CD14-positive monocyte (primary cell): Measurements from ENCODE around the gene LIN9. TPM values are rescaled to one million over a fixed set of nuclear protein-coding genes. Genes with fewer than 3 reads are reported as not detected.

Experiments
- polyA plus RNA-seq, 3 donors: library from polyadenylated mRNA; depleted of rRNA in 1 of 3; unstranded in 2 of 3; stranded (reverse) in 1 of 3; fragments of 300-500 nt in 2 of 3; fragments of >200 nt in 1 of 3; fragmentation: Illumina TruSeq in 2 of 3; gene quantifications; 1 replicate in 2 of 3; 2 replicates in 1 of 3; pipeline ENCODE4 v1.2.3, GENCODE V29; 2012 to 2021

Gene LIN9
- polyA plus RNA-seq, 3 donors, result 0.56 to 1.3 (median 0.76) TPM

Other genes with a start within 250 kb of the LIN9 start
- gene H3-3A, start 246.4 kb downstream of the LIN9 start, polyA plus RNA-seq, result 1,000 to 10,000 TPM in 2 of 3 donors, 100 to 1,000 TPM in 1; 961 to 1,826 (median 1,812) TPM
- 10 to 100 TPM in 2 of 3 donors, 1 to 10 TPM in 1; 7.0 to 16.3 (median 11.4) TPM for gene ACBD3, start 122.4 kb downstream of the LIN9 start, polyA plus RNA-seq
- not detected for gene MIXL1, start 85.5 kb downstream of the LIN9 start, polyA plus RNA-seq
- 10 to 100 TPM; 17.7 to 30.0 (median 23.3) TPM for gene PARP1, start 98.9 kb upstream of the LIN9 start, polyA plus RNA-seq
- gene STUM, start 239.6 kb upstream of the LIN9 start, polyA plus RNA-seq, result not detected